GM12864 (cell line): ENCODE results near the gene UBE3D.

Source experiments
- DNase-seq: peaks from one replicate; pipeline ENCODE4 v3.0.0-alpha.2; 2011; ENCODE audit warnings: low read depth
- H3K4me3 ChIP-seq: 2 replicates; pipeline ENCODE4 v1.5.1; 2011; ENCODE audit warnings: mild to moderate bottlenecking, low read depth, low read length, control low read depth
- TF ChIP-seq, protein P1 (sequence below): IDR thresholded peaks from 2 replicates; pipeline ENCODE4 v1.5.1; 2011; ENCODE audit warnings: low read depth, mild to moderate bottlenecking, moderate library complexity, low read length, control low read depth, inconsistent platforms; ENCODE audit errors: missing control alignments

The UBE3D gene

DNA sequence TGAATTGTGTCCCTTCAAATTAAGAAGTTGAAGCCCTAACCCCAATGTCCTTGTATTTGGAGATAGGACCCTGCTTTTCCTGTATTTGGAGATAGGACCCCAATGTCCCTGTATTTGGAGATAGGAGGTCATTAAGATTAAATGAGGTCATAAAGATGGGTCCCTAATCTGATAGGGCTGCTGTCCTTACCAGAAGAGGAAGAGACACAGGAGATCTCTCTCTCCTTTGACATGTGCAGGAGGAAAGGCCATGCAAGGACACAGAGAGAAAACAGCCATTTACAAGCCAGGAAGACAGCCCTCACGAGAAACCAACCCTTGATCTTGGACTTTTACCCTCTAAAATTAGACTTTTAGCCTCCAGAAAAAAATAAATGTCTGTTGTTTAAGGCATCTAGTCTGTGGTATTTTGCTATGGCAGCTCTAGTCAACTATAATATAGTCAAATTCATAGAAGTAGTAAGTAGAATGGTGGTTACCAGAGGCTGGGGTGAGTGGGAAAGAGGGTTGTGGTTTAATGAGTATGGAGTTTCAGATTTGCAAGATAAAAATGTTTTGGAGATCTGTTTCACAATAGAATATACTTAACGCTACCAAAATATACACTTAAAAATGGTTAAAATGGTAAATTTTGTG, 59.3 kb downstream of the UBE3D start:
- no peak overlapping the region for H3K4me3 ChIP-seq
- no peak for DNase-seq
- TF ChIP-seq, protein P1, sequence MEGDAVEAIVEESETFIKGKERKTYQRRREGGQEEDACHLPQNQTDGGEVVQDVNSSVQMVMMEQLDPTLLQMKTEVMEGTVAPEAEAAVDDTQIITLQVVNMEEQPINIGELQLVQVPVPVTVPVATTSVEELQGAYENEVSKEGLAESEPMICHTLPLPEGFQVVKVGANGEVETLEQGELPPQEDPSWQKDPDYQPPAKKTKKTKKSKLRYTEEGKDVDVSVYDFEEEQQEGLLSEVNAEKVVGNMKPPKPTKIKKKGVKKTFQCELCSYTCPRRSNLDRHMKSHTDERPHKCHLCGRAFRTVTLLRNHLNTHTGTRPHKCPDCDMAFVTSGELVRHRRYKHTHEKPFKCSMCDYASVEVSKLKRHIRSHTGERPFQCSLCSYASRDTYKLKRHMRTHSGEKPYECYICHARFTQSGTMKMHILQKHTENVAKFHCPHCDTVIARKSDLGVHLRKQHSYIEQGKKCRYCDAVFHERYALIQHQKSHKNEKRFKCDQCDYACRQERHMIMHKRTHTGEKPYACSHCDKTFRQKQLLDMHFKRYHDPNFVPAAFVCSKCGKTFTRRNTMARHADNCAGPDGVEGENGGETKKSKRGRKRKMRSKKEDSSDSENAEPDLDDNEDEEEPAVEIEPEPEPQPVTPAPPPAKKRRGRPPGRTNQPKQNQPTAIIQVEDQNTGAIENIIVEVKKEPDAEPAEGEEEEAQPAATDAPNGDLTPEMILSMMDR: no peak

DNA sequence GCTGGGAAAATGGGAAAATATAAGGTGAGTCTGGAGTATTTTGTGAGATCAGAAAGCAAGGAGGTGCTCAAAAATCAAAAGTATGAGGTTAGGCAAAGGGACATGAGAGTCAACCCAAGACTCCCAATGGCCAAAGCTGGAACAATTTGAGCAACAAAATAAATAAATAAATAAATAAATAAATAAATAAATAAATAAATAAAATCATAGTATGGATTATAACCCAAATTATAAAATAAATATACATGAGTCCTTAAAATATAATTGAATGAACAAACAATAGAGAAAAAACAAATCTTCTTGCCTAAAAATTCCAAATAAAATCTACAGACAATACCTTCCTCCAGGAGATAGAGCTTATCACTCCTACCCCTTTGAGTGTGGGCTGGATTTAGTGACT, 69.5 kb downstream of the UBE3D start:
- DNase-seq: no peak
- no peak overlapping the region for H3K4me3 ChIP-seq
- TF ChIP-seq, protein P1: no peak

DNA sequence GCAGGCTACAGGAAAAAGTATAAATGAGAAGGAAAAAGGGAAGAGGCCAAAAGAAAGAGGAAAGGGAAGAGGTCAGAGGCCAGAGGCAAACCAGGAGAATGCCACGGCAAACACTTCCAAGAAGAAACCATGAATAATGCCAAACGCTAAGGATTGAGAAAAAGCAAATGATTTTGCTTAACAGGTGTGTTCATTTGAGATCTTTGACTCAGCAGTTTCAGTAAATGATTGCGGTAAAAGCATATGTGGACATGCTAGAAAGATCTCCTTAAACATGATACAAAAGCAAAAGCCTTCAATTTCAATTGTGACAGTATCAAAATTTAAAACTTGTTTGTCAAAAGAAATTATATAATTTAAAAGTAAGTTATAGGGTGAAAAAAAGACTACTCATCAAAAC, 70.6 kb downstream of the UBE3D start:
- no peak overlapping the region for H3K4me3 ChIP-seq
- TF ChIP-seq, protein P1: no peak
- no peak for DNase-seq

DNA sequence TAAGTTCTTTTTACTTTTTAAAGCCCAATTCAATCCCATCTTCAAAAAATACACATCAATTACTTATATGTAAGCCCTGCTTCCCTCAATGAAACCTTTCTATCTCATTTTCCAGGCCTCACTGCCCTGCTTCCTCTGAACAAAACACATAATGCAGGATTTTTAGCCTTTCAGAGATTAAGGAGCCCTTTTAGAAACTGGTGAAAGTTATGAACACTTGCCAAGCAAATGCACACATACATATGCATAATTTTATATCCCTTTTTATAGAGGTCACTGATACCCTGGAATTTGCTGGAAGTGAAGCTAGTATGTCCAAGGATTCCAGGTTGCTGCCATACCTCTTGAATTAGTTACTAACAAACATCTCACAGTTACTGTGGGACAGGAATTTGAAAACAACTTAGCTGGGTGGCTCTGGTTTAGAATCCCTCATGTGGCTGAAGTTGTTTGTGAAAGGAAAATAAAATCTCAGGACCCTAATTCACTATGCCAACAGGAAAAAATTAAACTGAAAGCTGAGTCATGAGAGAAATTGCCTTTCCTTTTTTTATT, 75.8 kb downstream of the UBE3D start:
- TF ChIP-seq, protein P1: no peak
- no peak overlapping the region for H3K4me3 ChIP-seq
- DNase-seq: no peak

DNA sequence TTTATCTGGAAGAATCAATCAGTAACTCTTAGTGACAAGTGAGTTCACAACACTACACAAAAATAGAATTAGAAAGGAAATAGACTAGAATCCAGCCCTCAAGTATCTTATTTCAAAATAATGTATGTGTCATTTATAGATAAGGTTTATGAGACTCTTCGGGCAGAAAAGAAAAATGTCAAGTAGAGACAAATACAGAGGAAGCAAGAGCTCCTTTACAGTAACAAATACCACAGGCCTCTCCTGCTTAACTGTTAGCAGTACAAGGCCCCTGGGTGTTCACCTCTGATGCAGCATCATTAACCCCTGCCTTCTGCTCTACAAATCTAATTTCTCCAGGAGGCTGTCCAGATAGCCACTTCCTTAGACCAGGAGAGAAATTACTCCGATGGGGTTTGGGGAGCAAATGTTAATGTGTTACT, 76.7 kb downstream of the UBE3D start:
- H3K4me3 ChIP-seq: no peak overlapping the region
- DNase-seq: no peak
- TF ChIP-seq, protein P1: no peak

DNA sequence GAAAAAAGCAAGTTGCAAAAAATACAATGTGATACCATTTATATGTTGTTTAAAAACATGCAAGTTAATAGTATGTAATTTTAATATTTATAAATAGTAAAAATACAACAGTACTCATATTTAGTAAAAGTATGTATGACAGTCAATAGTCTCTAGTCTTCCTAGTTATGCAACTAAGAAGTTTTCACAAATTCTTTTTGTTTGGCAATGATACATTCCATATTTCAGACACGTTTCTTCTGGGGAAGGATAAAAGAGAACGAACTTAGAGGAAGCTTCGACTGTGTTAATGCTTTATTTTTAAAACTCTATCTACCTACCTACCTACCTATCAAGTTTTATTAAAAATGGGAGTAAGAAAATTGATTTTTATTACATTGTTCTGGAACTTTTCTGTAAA, 77.7 kb downstream of the UBE3D start:
- H3K4me3 ChIP-seq: no peak overlapping the region
- TF ChIP-seq, protein P1: no peak
- no peak for DNase-seq

DNA sequence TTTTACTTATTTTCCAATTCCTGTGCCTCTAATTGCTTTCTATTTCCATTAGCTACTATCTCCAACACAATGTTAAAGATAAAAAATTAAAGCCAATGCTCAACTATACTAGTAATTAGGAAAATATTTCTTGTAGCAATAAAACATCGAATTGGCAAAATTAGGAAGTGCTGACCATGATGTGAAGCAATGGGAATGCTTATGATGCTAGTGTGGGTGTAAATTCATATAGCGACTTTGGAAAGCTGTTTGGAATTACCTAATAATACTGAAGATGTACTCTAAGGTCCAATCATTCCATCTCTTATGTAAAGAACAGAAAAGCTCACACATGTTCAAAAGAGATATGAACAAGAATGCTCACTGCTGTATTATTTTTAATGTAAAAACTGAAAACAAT, 78.2 kb downstream of the UBE3D start:
- TF ChIP-seq, protein P1: no peak
- DNase-seq: no peak
- no peak overlapping the region for H3K4me3 ChIP-seq
